Osteocyte (in vitro differentiated cells): Measurements from ENCODE around the gene ZMIZ1. TPM values are rescaled to one million over a fixed set of nuclear protein-coding genes. Genes with fewer than 3 reads are reported as not detected.

Experiments used
- DNase-seq: peaks from one replicate; pipeline ENCODE4 v3.0.0; 2021; ENCODE audit warnings: mixed read lengths; ENCODE audit not compliant: unreplicated experiment; ENCODE audit errors: extremely low spot score
- H3K27ac Mint-ChIP-seq: one replicate; pipeline ENCODE4 v1.8.0; 2021; ENCODE audit warnings: mild to moderate bottlenecking, mixed read lengths; ENCODE audit not compliant: unreplicated experiment
- H3K27me3 Mint-ChIP-seq: one replicate; pipeline ENCODE4 v1.8.0; 2021; ENCODE audit warnings: mixed read lengths; ENCODE audit not compliant: unreplicated experiment
- H3K36me3 Mint-ChIP-seq: one replicate; pipeline ENCODE4 v1.8.0; 2021; ENCODE audit warnings: mixed read lengths; ENCODE audit not compliant: unreplicated experiment
- H3K4me1 Mint-ChIP-seq: one replicate; pipeline ENCODE4 v1.8.0; 2021; ENCODE audit warnings: mixed read lengths; ENCODE audit not compliant: unreplicated experiment
- H3K4me3 Mint-ChIP-seq: one replicate; pipeline ENCODE4 v1.8.0; 2021; ENCODE audit warnings: mild to moderate bottlenecking, moderate library complexity, mixed read lengths; ENCODE audit not compliant: unreplicated experiment
- H3K9me3 Mint-ChIP-seq: one replicate; pipeline ENCODE4 v1.8.0; 2021; ENCODE audit warnings: mixed read lengths; ENCODE audit not compliant: unreplicated experiment
- CTCF ChIP-seq: fragments of 200-600 bp; sonication (generic); IDR thresholded peaks from 2 replicates; pipeline ENCODE4 v1.5.0; 2021; ENCODE audit warnings: antibody characterized with exemption, mild to moderate bottlenecking, moderate library complexity
- total RNA-seq: library from RNA; stranded (reverse); gene quantifications from 2 replicates; pipeline ENCODE4 v1.2.1, GENCODE V29; 2021

Gene ZMIZ1
- total RNA-seq, 1 donor from 2014 or later = 90.5 TPM

DNA sequence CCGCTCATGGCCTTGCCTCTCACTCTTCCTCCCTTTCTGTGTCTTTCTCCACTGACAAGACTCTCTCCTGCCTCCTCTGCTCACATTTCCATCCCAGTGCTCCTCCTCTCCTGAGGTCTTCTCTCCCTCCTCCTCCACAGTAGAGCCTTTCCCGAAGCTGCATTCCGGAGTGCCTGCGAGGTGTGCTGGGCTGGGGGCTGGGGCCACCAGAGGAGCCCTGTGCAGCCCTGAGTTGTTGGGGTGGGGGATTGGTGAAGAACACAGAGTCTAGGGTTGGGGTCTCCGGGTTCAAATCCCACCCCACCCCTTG is 76.4 kb downstream of the ZMIZ1 start:
- TF ChIP-seq CTCF = no peak
- peaks cover 29% of the 10 kb centered on the region for H3K36me3 Mint-ChIP-seq
- DNase-seq = no peak
- H3K4me3 Mint-ChIP-seq = no peak overlapping the region
- peak overlapping the region; percentile 83 for H3K27ac Mint-ChIP-seq
- no peaks in the 10 kb centered on the region for H3K9me3 Mint-ChIP-seq
- no peaks in the 10 kb centered on the region for H3K27me3 Mint-ChIP-seq
- peaks cover 65% of the 10 kb centered on the region for H3K4me1 Mint-ChIP-seq

GRCh38 chr10:79145517-79146470 is 77.0 kb downstream of the ZMIZ1 start:
- Mint-ChIP-seq H3K27ac (peak overlapping the region; percentile 83), H3K4me1 (peaks cover 66% of the 10 kb centered on the region), H3K27me3 (no peaks in the 10 kb centered on the region), H3K36me3 (peaks cover 24% of the 10 kb centered on the region), H3K4me3 (no peak overlapping the region), H3K9me3 (no peaks in the 10 kb centered on the region)
- no peak for DNase-seq
- no peak for TF ChIP-seq CTCF

DNA sequence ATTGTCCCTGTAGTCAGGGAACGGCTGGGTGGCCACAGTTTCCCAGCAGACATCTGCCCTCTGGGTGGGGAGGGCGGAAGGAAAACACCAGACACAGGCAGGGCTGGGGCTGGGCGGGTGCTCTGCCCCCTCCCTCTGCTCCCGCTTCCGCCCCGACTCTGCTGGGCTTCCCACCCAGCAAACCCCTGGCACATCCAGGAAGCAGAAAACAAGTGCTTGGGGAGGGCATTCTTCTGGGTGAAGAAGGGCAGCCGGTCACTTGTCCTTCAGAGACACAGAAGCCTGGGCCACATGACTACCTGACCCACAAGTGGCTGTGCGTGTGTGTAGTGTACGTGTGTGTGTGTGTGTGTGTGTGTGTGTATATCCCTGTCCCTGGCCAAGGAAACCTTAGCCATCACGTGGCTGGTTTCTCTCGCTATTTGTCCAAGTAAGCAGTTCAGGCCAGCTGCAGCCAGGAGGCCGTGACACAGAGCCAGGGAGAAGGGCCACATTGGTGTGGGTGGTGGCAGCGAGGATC is 77.9 kb downstream of the ZMIZ1 start:
- H3K4me1 Mint-ChIP-seq = peaks cover 75% of the 10 kb centered on the region
- no peak for TF ChIP-seq CTCF
- H3K27me3 Mint-ChIP-seq = no peaks in the 10 kb centered on the region
- peak overlapping the region; percentile 76 for H3K27ac Mint-ChIP-seq
- no peak overlapping the region for H3K4me3 Mint-ChIP-seq
- peaks cover 16% of the 10 kb centered on the region for H3K36me3 Mint-ChIP-seq
- no peak for DNase-seq
- H3K9me3 Mint-ChIP-seq = no peaks in the 10 kb centered on the region

DNA sequence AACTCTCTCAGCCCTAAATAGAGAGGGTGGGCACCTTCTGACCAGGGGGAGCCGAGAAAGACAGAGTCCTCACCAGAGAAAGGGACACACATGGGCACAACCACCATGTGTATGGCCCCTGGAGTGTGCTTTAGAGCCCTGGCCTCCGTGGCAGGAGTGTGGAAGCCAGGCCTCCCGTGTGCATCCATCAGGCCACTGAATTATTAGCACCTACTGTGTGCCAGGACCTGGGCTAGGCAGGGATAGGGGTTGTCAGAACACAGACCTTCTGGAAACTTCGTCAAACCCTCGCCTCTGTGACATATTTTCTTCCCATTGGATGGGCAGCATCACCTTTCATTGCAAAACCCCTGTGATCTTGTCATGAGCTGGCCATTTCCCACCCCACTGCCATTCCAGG is 78.5 kb downstream of the ZMIZ1 start:
- peak overlapping the region; percentile 76 for H3K27ac Mint-ChIP-seq
- H3K27me3 Mint-ChIP-seq = no peaks in the 10 kb centered on the region
- H3K4me1 Mint-ChIP-seq = peaks cover 76% of the 10 kb centered on the region
- no peak for TF ChIP-seq CTCF
- no peaks in the 10 kb centered on the region for H3K9me3 Mint-ChIP-seq
- no peak for DNase-seq
- H3K4me3 Mint-ChIP-seq = no peak overlapping the region
- H3K36me3 Mint-ChIP-seq = peaks cover 10% of the 10 kb centered on the region

GRCh38 chr10:79147796-79148451 is 79.2 kb downstream of the ZMIZ1 start:
- Mint-ChIP-seq H3K36me3 (peaks cover 6% of the 10 kb centered on the region), H3K27me3 (no peaks in the 10 kb centered on the region), H3K9me3 (no peaks in the 10 kb centered on the region), H3K27ac (peak overlapping the region; percentile 96), H3K4me1 (peaks cover 82% of the 10 kb centered on the region), H3K4me3 (no peak overlapping the region)
- no peak for DNase-seq
- TF ChIP-seq CTCF = no peak
